ENCODE data around the gene RNH1.

- peak; percentile 85 to 100 (median 100) for TF ChIP-seq CTCF (IDR thresholded peaks at IDR 0.05 in 4 of 5, conservative IDR thresholded peaks at IDR 0.05 in 1 of 5)
- TF ChIP-seq POLR2A (IDR thresholded peaks at IDR 0.05), result peak; percentile 30 to 60
Observed at GRCh38 chr11:518463-519202, 11.6 kb upstream of the RNH1 start.
